WTC11 (cell line): ENCODE measurements around the gene C2orf76.

ENCODE experiments used
- CREM ChIP-seq: sonication (generic); formaldehyde crosslinking; IDR thresholded peaks from 2 replicates; pipeline ENCODE4 v1.8.1; 2022; ENCODE audit warnings: mild to moderate bottlenecking, missing genetic modification reagents, moderate library complexity
- CTCF ChIP-seq: fragments of 200-600 bp; IDR thresholded peaks from 2 replicates; pipeline ENCODE4 v1.8.0; 2022; ENCODE audit warnings: antibody characterized with exemption
- FOXJ3 ChIP-seq: sonication (generic); formaldehyde crosslinking; IDR thresholded peaks from 2 replicates; pipeline ENCODE4 v1.9.0; 2021; ENCODE audit warnings: missing genetic modification reagents, mild to moderate bottlenecking, borderline replicate concordance
- JUN ChIP-seq: sonication (generic); formaldehyde crosslinking; IDR thresholded peaks from 2 replicates; pipeline ENCODE4 v1.8.0; 2023; ENCODE audit warnings: mild to moderate bottlenecking, missing genetic modification reagents
- NR1H2 ChIP-seq: sonication (generic); formaldehyde crosslinking; IDR thresholded peaks from 2 replicates; pipeline ENCODE4 v1.9.0; 2021; ENCODE audit warnings: mild to moderate bottlenecking, moderate library complexity, missing genetic modification reagents
- SMAD3 ChIP-seq: sonication (generic); formaldehyde crosslinking; IDR thresholded peaks from 2 replicates; pipeline ENCODE4 v1.8.0; 2022; ENCODE audit warnings: missing genetic modification reagents, mild to moderate bottlenecking, borderline replicate concordance
- SP1 ChIP-seq: sonication (generic); formaldehyde crosslinking; conservative IDR thresholded peaks from 2 replicates; pipeline ENCODE4 v1.8.1; 2022; ENCODE audit warnings: missing genetic modification reagents
- TF ChIP-seq, protein P1 (sequence below): sonication (generic); formaldehyde crosslinking; IDR thresholded peaks from 2 replicates; pipeline ENCODE4 v1.8.0; 2022; ENCODE audit warnings: missing genetic modification reagents

GRCh38 chr2:119282996-119283511 is 83.6 kb downstream of the C2orf76 start:
- TF ChIP-seq JUN = no peak
- TF ChIP-seq CTCF = no peak
- TF ChIP-seq FOXJ3 = no peak
- no peak for TF ChIP-seq SMAD3 (CRISPR knock-in tag)
- no peak for TF ChIP-seq CREM (CRISPR knock-in tag)
- TF ChIP-seq NR1H2 (CRISPR knock-in tag) = no peak
- TF ChIP-seq, protein P1, sequence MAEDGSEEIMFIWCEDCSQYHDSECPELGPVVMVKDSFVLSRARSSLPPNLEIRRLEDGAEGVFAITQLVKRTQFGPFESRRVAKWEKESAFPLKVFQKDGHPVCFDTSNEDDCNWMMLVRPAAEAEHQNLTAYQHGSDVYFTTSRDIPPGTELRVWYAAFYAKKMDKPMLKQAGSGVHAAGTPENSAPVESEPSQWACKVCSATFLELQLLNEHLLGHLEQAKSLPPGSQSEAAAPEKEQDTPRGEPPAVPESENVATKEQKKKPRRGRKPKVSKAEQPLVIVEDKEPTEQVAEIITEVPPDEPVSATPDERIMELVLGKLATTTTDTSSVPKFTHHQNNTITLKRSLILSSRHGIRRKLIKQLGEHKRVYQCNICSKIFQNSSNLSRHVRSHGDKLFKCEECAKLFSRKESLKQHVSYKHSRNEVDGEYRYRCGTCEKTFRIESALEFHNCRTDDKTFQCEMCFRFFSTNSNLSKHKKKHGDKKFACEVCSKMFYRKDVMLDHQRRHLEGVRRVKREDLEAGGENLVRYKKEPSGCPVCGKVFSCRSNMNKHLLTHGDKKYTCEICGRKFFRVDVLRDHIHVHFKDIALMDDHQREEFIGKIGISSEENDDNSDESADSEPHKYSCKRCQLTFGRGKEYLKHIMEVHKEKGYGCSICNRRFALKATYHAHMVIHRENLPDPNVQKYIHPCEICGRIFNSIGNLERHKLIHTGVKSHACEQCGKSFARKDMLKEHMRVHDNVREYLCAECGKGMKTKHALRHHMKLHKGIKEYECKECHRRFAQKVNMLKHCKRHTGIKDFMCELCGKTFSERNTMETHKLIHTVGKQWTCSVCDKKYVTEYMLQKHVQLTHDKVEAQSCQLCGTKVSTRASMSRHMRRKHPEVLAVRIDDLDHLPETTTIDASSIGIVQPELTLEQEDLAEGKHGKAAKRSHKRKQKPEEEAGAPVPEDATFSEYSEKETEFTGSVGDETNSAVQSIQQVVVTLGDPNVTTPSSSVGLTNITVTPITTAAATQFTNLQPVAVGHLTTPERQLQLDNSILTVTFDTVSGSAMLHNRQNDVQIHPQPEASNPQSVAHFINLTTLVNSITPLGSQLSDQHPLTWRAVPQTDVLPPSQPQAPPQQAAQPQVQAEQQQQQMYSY (CRISPR knock-in tag) = no peak
- no peak for TF ChIP-seq SP1 (CRISPR knock-in tag)
